GM18873 (cell line): ENCODE results near the gene BAG3.
"Not testable (repeated sequence)": the region's sequence is repeated elsewhere in the genome, so short reads cannot be mapped to it uniquely, and the experiment has no call there.

ENCODE experiments used
- ATAC-seq: cut with Tn5 transposase; IDR thresholded peaks from one replicate; pipeline ENCODE4 v1.9.1; 2021; ENCODE audit warnings: mild to moderate bottlenecking, moderate library complexity, moderate number of reproducible peaks; ENCODE audit not compliant: unreplicated experiment, low FRiP score

The BAG3 gene

GRCh38 chr10:119650692-119651513, at the start of gene BAG3:
BAG3 (plus strand) TSS chr10:119651380; CDS start chr10:119651676, 296 bp downstream.
- no peak for ATAC-seq

GRCh38 chr10:119602241-119603095, 48.7 kb upstream of the BAG3 start:
- ATAC-seq: no peak

- ATAC-seq: no peak
Measured at GRCh38 chr10:119604468-119604867, 46.7 kb upstream of the BAG3 start.

GRCh38 chr10:119608316-119609155, 42.6 kb upstream of the BAG3 start:
- ATAC-seq: no peak

- no peak for ATAC-seq
Measured at GRCh38 chr10:119609516-119609915, 41.7 kb upstream of the BAG3 start.

GRCh38 chr10:119611433-119611832, 39.7 kb upstream of the BAG3 start:
- no peak for ATAC-seq

GRCh38 chr10:119613741-119614140, 37.4 kb upstream of the BAG3 start:
- no peak for ATAC-seq

GRCh38 chr10:119614686-119615085, 36.5 kb upstream of the BAG3 start:
- no peak for ATAC-seq

- no peak for ATAC-seq
Measured at GRCh38 chr10:119616882-119617570, 34.2 kb upstream of the BAG3 start.

GRCh38 chr10:119619215-119619614, 32.0 kb upstream of the BAG3 start:
- no peak for ATAC-seq

- not testable (repeated sequence) for ATAC-seq
Measured at GRCh38 chr10:119619811-119620210, 31.4 kb upstream of the BAG3 start.

GRCh38 chr10:119620241-119621077, 30.7 kb upstream of the BAG3 start:
- no peak for ATAC-seq

- no peak for ATAC-seq
Measured at GRCh38 chr10:119621078-119621384, 30.1 kb upstream of the BAG3 start.

- ATAC-seq: no peak
Measured at GRCh38 chr10:119625570-119626280, 25.5 kb upstream of the BAG3 start.

GRCh38 chr10:119630300-119630699, 20.9 kb upstream of the BAG3 start:
- no peak for ATAC-seq

GRCh38 chr10:119633538-119634218, 17.5 kb upstream of the BAG3 start:
- ATAC-seq: no peak

- ATAC-seq: no peak
Measured at GRCh38 chr10:119634219-119634544, 17.0 kb upstream of the BAG3 start.

GRCh38 chr10:119637631-119638030, 13.5 kb upstream of the BAG3 start:
- no peak for ATAC-seq
